ENCODE measurements around the gene PIP4K2C. TPM values are rescaled to one million over a fixed set of nuclear protein-coding genes. Genes with fewer than 3 reads are reported as not detected.

Gene PIP4K2C
- polyA plus RNA-seq, 1 donor, result 26.0 TPM

GRCh38 chr12:57549203-57549908 lies 41.6 kb upstream of the PIP4K2C start:
- no peak overlapping the region for H3K27ac ChIP-seq (ENCODE audit: low read length)
- no peaks in the 10 kb centered on the region for H3K36me3 ChIP-seq (ENCODE audit: control insufficient read depth, insufficient read depth, low read length)
- WGBS (ENCODE audit: insufficient coverage, low lambda C conversion rate), result no CpG with 5 or more reads among the region's 13 CpGs
- peaks cover 14% of the 10 kb centered on the region for H3K4me1 ChIP-seq (ENCODE audit: control insufficient read depth, insufficient read depth, low read length)
- no peaks in the 10 kb centered on the region for H3K9me3 ChIP-seq (ENCODE audit: control insufficient read depth, low read depth, low read length)
- H3K4me3 ChIP-seq (ENCODE audit: low read length), result no peak overlapping the region
- no peak for DNase-seq
- H3K27me3 ChIP-seq (ENCODE audit: control insufficient read depth, insufficient read depth, low read length), result peaks cover 64% of the 10 kb centered on the region

GRCh38 chr12:57549909-57550640 lies 40.9 kb upstream of the PIP4K2C start, which contains the start of gene KIF5A:
Gene KIF5A (plus strand): TSS chr12:57550044. CDS start chr12:57550272, 228 bp downstream.
- H3K27ac ChIP-seq (ENCODE audit: low read length), result no peak within 1 kb of the TSS
- DNase-seq, result no peak
- WGBS (ENCODE audit: insufficient coverage, low lambda C conversion rate), result no CpG with 5 or more reads among the region's 52 CpGs

DNA sequence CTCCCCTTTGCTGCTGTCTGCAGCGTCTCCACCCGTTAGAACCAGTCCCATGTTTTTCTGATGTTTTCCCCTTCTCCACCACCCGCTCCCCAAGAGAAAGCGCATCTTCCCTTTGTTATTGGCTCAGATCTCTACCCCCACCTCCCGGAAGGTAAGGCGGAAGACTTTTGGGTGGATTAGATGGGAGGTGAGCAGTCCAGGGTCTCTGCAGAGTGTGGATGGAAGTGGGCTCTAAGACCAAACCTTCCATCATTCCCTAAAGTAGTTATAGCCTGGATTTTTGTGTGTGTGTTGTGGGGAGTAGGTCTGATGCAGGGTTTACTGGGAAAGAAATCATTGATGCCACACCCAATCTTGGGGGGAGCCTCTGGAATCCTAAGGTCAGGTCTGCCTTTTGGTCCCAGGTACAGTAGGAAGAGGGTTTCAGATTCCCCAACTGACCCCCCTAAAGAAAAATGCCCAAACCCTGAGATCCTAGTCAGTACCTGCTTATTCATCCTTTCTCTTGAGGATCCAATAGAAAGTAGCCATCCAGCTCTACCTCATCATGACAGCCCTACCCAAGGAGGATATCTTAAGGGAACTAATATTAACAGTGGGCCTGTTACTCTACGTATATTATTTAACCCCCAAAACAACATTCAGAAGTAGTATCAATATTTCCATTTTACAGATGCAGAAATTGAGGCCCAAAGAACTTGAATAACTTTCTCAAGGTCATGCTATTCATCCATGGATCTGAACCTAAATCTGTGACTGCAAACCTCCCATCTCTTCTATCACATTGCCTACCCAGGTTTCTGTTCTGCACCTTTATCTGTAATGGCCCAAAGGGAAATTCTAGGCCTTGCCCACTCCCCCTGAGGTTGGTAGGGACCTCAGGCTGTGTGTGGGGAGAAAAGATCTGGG lies 40.1 kb upstream of the PIP4K2C start:
- Histone ChIP-seq H3K4me3 (ENCODE audit: low read length) (peak overlapping the region; percentile 27), H3K27ac (ENCODE audit: low read length) (no peak overlapping the region), H3K27me3 (ENCODE audit: control insufficient read depth, insufficient read depth, low read length) (peaks cover 70% of the 10 kb centered on the region), H3K9me3 (ENCODE audit: control insufficient read depth, low read depth, low read length) (no peaks in the 10 kb centered on the region), H3K4me1 (ENCODE audit: control insufficient read depth, insufficient read depth, low read length) (peaks cover 8% of the 10 kb centered on the region), H3K36me3 (ENCODE audit: control insufficient read depth, insufficient read depth, low read length) (no peaks in the 10 kb centered on the region)
- no CpG with 5 or more reads among the region's 7 CpGs for WGBS (ENCODE audit: insufficient coverage, low lambda C conversion rate)
- DNase-seq, result no peak

More at GRCh38 chr12:57549909-57550640, 40.9 kb upstream of the PIP4K2C start, which contains the start of gene KIF5A:
- Histone ChIP-seq H3K4me1 (ENCODE audit: control insufficient read depth, insufficient read depth, low read length) (peaks cover 14% of the 10 kb centered on the region), H3K9me3 (ENCODE audit: control insufficient read depth, low read depth, low read length) (no peaks in the 10 kb centered on the region), H3K27me3 (ENCODE audit: control insufficient read depth, insufficient read depth, low read length) (peaks cover 70% of the 10 kb centered on the region), H3K4me3 (ENCODE audit: low read length) (peak within 1 kb of the TSS; percentile 27), H3K36me3 (ENCODE audit: control insufficient read depth, insufficient read depth, low read length) (no peaks in the 10 kb centered on the region)

GRCh38 chr12:57551637-57552305 lies 39.2 kb upstream of the PIP4K2C start:
- Histone ChIP-seq H3K4me3 (ENCODE audit: low read length) (no peak overlapping the region), H3K36me3 (ENCODE audit: control insufficient read depth, insufficient read depth, low read length) (no peaks in the 10 kb centered on the region), H3K4me1 (ENCODE audit: control insufficient read depth, insufficient read depth, low read length) (peaks cover 3% of the 10 kb centered on the region), H3K27me3 (ENCODE audit: control insufficient read depth, insufficient read depth, low read length) (peaks cover 70% of the 10 kb centered on the region), H3K27ac (ENCODE audit: low read length) (no peak overlapping the region), H3K9me3 (ENCODE audit: control insufficient read depth, low read depth, low read length) (no peaks in the 10 kb centered on the region)
- no CpG with 5 or more reads among the region's 3 CpGs for WGBS (ENCODE audit: insufficient coverage, low lambda C conversion rate)
- DNase-seq, result no peak

DNA sequence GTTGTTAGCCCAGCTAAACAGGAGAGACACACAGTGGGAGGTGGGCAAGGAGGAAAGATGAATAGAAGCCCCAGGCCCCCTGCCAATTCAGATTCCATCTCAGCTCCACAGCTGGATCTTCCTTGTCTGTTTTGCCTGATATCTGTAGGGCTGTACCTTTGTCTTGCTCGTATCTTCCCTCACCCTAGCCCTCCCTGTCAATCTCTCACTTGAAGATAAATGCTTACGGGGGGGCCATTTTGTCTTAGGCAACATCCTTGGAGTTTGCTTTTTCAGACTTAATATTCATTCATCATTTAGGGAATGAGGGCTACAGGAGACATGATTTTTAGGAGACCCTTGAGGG lies 38.7 kb upstream of the PIP4K2C start:
- Histone ChIP-seq H3K9me3 (ENCODE audit: control insufficient read depth, low read depth, low read length) (no peaks in the 10 kb centered on the region), H3K27me3 (ENCODE audit: control insufficient read depth, insufficient read depth, low read length) (peaks cover 70% of the 10 kb centered on the region), H3K4me1 (ENCODE audit: control insufficient read depth, insufficient read depth, low read length) (peaks cover 3% of the 10 kb centered on the region), H3K27ac (ENCODE audit: low read length) (no peak overlapping the region), H3K4me3 (ENCODE audit: low read length) (no peak overlapping the region), H3K36me3 (ENCODE audit: control insufficient read depth, insufficient read depth, low read length) (no peaks in the 10 kb centered on the region)
- no peak for DNase-seq
- WGBS (ENCODE audit: insufficient coverage, low lambda C conversion rate), result no CpG with 5 or more reads among the region's 2 CpGs

DNA sequence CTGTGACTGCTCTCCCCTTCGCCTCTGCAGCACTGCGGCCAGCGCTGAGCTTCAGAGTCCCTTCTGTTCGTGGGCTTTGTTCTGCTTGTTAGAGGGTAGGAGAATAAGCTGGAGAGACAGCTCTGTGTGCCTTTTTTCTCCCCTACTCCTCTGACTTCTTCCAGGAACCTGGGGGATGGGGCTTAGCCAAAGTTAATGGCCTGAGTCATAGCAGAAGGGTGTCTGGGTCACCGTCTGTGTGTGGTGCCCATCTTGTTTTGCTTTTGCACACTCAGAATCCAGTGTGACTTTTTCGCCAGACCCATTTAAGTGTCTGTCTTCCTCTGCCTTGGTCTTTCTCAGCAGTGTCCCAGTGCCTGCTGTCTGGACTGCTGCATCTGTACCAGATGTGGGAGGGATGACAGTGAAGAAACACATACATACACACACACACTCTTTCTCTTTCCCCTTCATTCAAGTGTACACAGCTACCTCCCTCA lies 38.1 kb upstream of the PIP4K2C start:
- Histone ChIP-seq H3K9me3 (ENCODE audit: control insufficient read depth, low read depth, low read length) (no peaks in the 10 kb centered on the region), H3K4me1 (ENCODE audit: control insufficient read depth, insufficient read depth, low read length) (peaks cover 3% of the 10 kb centered on the region), H3K27me3 (ENCODE audit: control insufficient read depth, insufficient read depth, low read length) (peaks cover 66% of the 10 kb centered on the region), H3K36me3 (ENCODE audit: control insufficient read depth, insufficient read depth, low read length) (no peaks in the 10 kb centered on the region), H3K4me3 (ENCODE audit: low read length) (no peak overlapping the region), H3K27ac (ENCODE audit: low read length) (no peak overlapping the region)
- no peak for DNase-seq
- WGBS (ENCODE audit: insufficient coverage, low lambda C conversion rate), result 20% methylated on average over 1 of the region's 6 CpGs

- H3K27me3 ChIP-seq (ENCODE audit: control insufficient read depth, insufficient read depth, low read length), result peaks cover 62% of the 10 kb centered on the region
- no CpG with 5 or more reads among the region's 7 CpGs for WGBS (ENCODE audit: insufficient coverage, low lambda C conversion rate)
These were observed 37.4 kb upstream of the PIP4K2C start for GRCh38 chr12:57553343-57554202.

DNA sequence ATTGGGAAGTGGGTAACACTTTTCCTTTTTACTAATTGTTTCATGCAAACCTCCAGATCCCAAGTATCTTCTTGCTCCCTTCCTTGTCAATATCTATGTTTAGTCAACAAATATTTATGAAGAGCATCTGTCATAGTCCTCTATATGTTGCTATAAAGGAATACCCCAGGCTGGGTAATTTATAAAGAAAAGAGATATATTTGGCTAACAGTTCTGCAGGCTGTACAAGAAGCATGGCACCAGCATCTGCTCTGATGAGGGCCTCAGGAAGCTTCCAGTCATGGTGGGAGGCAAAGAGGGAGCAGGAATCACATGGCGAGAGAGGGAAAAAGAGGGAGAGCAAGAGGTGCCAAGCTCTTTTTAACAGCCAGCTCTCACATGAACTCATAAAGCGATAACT lies 36.5 kb upstream of the PIP4K2C start:
- peaks cover 53% of the 10 kb centered on the region for H3K27me3 ChIP-seq (ENCODE audit: control insufficient read depth, insufficient read depth, low read length)
- H3K4me1 ChIP-seq (ENCODE audit: control insufficient read depth, insufficient read depth, low read length), result peaks cover 3% of the 10 kb centered on the region
- H3K36me3 ChIP-seq (ENCODE audit: control insufficient read depth, insufficient read depth, low read length), result no peaks in the 10 kb centered on the region
- no CpG with 5 or more reads among the region's 2 CpGs for WGBS (ENCODE audit: insufficient coverage, low lambda C conversion rate)
- no peaks in the 10 kb centered on the region for H3K9me3 ChIP-seq (ENCODE audit: control insufficient read depth, low read depth, low read length)
- H3K27ac ChIP-seq (ENCODE audit: low read length), result no peak overlapping the region
- no peak for DNase-seq
- H3K4me3 ChIP-seq (ENCODE audit: low read length), result no peak overlapping the region

More at GRCh38 chr12:57553343-57554202, 37.4 kb upstream of the PIP4K2C start:
- no peak overlapping the region for H3K4me3 ChIP-seq (ENCODE audit: low read length)
- no peak overlapping the region for H3K27ac ChIP-seq (ENCODE audit: low read length)
- peaks cover 3% of the 10 kb centered on the region for H3K4me1 ChIP-seq (ENCODE audit: control insufficient read depth, insufficient read depth, low read length)
- DNase-seq, result no peak
- no peaks in the 10 kb centered on the region for H3K9me3 ChIP-seq (ENCODE audit: control insufficient read depth, low read depth, low read length)
- H3K36me3 ChIP-seq (ENCODE audit: control insufficient read depth, insufficient read depth, low read length), result no peaks in the 10 kb centered on the region

DNA sequence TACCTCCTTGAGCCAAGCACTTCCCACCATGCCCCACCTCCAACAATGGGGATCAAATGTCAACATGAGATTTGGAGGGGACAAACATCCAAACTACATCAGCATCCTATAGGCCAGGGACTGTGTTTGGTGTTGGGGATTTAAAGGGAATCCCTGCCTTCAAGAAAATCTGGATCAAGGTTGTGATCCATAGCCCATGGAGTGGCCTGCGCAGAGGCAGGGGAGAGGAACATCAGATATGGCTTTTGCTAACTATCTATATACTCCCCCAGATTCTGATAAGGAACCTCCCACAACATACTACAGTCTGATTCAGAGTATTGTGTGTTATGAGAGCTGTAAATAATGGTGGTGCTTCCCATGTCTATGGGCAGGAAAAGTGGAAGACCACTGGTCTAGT lies 36.1 kb upstream of the PIP4K2C start:
- H3K27ac ChIP-seq (ENCODE audit: low read length), result no peak overlapping the region
- H3K27me3 ChIP-seq (ENCODE audit: control insufficient read depth, insufficient read depth, low read length), result peaks cover 48% of the 10 kb centered on the region
- no peaks in the 10 kb centered on the region for H3K9me3 ChIP-seq (ENCODE audit: control insufficient read depth, low read depth, low read length)
- WGBS (ENCODE audit: insufficient coverage, low lambda C conversion rate), result 100% methylated on average over 1 of the region's 1 CpG
- no peak for DNase-seq
- peaks cover 3% of the 10 kb centered on the region for H3K4me1 ChIP-seq (ENCODE audit: control insufficient read depth, insufficient read depth, low read length)
- H3K36me3 ChIP-seq (ENCODE audit: control insufficient read depth, insufficient read depth, low read length), result no peaks in the 10 kb centered on the region
- no peak overlapping the region for H3K4me3 ChIP-seq (ENCODE audit: low read length)

Data from large intestine (tissue), 3 donors.